A673 (cell line): Measurements from ENCODE around the gene NGB.

Source experiments
- EZH2 ChIP-seq: fragments of 200-600 bp; sonication (generic); IDR thresholded peaks from 2 replicates; pipeline ENCODE4 v1.6.1; 2017; ENCODE audit warnings: borderline replicate concordance, low read depth, mild to moderate bottlenecking, mixed read lengths, antibody characterized with exemption, low read length; ENCODE audit not compliant: poor library complexity, severe bottlenecking
- TF ChIP-seq, protein P1 (sequence below): fragments of 300-800, 200-600 bp; sonication (generic); conservative IDR thresholded peaks from 2 replicates; pipeline ENCODE4 v1.5.1; 2017; ENCODE audit warnings: low read depth, mild to moderate bottlenecking, antibody characterized with exemption, low read length, moderate library complexity, mixed read lengths

DNA sequence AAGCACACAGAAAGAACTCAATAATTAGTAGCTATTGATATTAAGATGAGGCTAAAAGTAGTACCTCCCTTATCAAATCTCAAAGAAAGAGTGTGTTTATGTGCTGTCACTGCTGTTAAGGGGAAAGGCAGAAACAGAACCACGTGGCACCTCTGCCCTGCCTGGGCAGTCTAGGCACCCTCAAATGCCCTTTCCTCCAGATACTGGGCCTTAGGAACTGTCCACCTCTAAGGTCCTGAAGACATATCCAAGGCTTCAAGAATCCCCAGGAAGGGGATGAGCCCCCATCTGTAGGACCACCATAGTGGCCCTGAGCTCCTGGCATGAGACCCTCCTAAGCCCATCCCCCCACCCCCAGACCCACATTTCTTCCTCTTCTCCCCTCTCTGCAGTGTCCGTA is 29.1 kb downstream of the NGB start:
- TF ChIP-seq, protein P1, sequence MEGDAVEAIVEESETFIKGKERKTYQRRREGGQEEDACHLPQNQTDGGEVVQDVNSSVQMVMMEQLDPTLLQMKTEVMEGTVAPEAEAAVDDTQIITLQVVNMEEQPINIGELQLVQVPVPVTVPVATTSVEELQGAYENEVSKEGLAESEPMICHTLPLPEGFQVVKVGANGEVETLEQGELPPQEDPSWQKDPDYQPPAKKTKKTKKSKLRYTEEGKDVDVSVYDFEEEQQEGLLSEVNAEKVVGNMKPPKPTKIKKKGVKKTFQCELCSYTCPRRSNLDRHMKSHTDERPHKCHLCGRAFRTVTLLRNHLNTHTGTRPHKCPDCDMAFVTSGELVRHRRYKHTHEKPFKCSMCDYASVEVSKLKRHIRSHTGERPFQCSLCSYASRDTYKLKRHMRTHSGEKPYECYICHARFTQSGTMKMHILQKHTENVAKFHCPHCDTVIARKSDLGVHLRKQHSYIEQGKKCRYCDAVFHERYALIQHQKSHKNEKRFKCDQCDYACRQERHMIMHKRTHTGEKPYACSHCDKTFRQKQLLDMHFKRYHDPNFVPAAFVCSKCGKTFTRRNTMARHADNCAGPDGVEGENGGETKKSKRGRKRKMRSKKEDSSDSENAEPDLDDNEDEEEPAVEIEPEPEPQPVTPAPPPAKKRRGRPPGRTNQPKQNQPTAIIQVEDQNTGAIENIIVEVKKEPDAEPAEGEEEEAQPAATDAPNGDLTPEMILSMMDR = no peak
- no peak for TF ChIP-seq EZH2
